ENCODE results near the gene CFAP20DC. TPM values are rescaled to one million over a fixed set of nuclear protein-coding genes. Genes with fewer than 3 reads are reported as not detected.

CFAP20DC gene
- polyA plus RNA-seq, 2 of the 4 experiments (the other 2 are of a cell fraction): 2.5 to 6.0 TPM

- no peak for FAIRE-seq
- CTCF ChIA-PET: no interaction called here
- POLR2A ChIA-PET: no interaction called here
Measured at GRCh38 chr3:59074764-59075163, 24.9 kb upstream of the CFAP20DC start.

GRCh38 chr3:59072681-59073080 lies 22.9 kb upstream of the CFAP20DC start:
- 59% methylated on average over 6 of the region's 6 CpGs for WGBS (ENCODE audit: missing lambda C conversion rate)
- Histone ChIP-seq H3K27ac (no peak overlapping the region), H3K4me2 (no peak overlapping the region), H3K4me3 (no peak overlapping the region), H3K9me3 (no peaks in the 10 kb centered on the region), H3K4me1 (no peaks in the 10 kb centered on the region)
- no peak for FAIRE-seq
- TF ChIP-seq NR3C1 (IDR thresholded peaks at IDR 0.05) (no peak), RCOR1 (IDR thresholded peaks at IDR 0.05; ENCODE audit: low read depth, low read length) (no peak), HDAC2 (IDR thresholded peaks at IDR 0.05) (no peak), CEBPB (IDR thresholded peaks at IDR 0.05) (no peak), HOXB5 (CRISPR knock-in tag; IDR thresholded peaks at IDR 0.05) (no peak), RNF2 (IDR thresholded peaks at IDR 0.05; ENCODE audit: borderline replicate concordance, low read depth) (no peak), HEYL (CRISPR knock-in tag; IDR thresholded peaks at IDR 0.05) (no peak), RFX5 (IDR thresholded peaks at IDR 0.05) (no peak)
- no peak for ATAC-seq
- ChIA-PET CTCF (no interaction called here), POLR2A (no interaction called here)
- no peak for DNase-seq (ENCODE audit: low read depth in 1 of 2, low spot score in 1 of 2)

More at GRCh38 chr3:59074764-59075163, 24.9 kb upstream of the CFAP20DC start:
- Histone ChIP-seq H3K4me1 (no peaks in the 10 kb centered on the region), H3K4me3 (no peak overlapping the region), H3K27ac (no peak overlapping the region), H3K4me2 (no peak overlapping the region), H3K9me3 (no peaks in the 10 kb centered on the region)
- DNase-seq (ENCODE audit: low read depth in 1 of 2, low spot score in 1 of 2) (no peak), ATAC-seq (no peak)
- TF ChIP-seq ZFP36 (IDR thresholded peaks at IDR 0.05; ENCODE audit: borderline replicate concordance, partially characterized antibody) (no peak), JUNB (IDR thresholded peaks at IDR 0.05) (no peak)

GRCh38 chr3:59069838-59070237 lies 20.0 kb upstream of the CFAP20DC start:
- ChIA-PET POLR2A (no interaction called here), CTCF (no interaction called here)
- FAIRE-seq (no peak), ATAC-seq (no peak), DNase-seq (ENCODE audit: low read depth in 1 of 2, low spot score in 1 of 2) (no peak)
- 12% methylated on average over 2 of the region's 2 CpGs for WGBS (ENCODE audit: missing lambda C conversion rate)
- H3K4me3 ChIP-seq: no peak overlapping the region
- no peak overlapping the region for H3K4me2 ChIP-seq
- no peaks in the 10 kb centered on the region for H3K9me3 ChIP-seq
- TF ChIP-seq RAD21 (conservative IDR thresholded peaks at IDR 0.05 in 1 of 2, IDR thresholded peaks at IDR 0.05 in 1 of 2) (no peak), GATA3 (IDR thresholded peaks at IDR 0.05; ENCODE audit: borderline replicate concordance) (no peak), MAX (IDR thresholded peaks at IDR 0.05) (no peak), HES2 (IDR thresholded peaks at IDR 0.05) (no peak), PBX3 (IDR thresholded peaks at IDR 0.05) (no peak), FOSB (CRISPR knock-in tag; IDR thresholded peaks at IDR 0.05) (no peak), EP300 (IDR thresholded peaks at IDR 0.05) (no peak)
- H3K4me1 ChIP-seq: no peaks in the 10 kb centered on the region
- no peak overlapping the region for H3K27ac ChIP-seq

- Histone ChIP-seq H3K9me3 (no peaks in the 10 kb centered on the region), H3K4me1 (no peaks in the 10 kb centered on the region), H3K4me2 (no peak overlapping the region), H3K27ac (no peak overlapping the region), H3K4me3 (no peak overlapping the region)
- 49% methylated on average over 7 of the region's 7 CpGs for WGBS (ENCODE audit: missing lambda C conversion rate)
- FAIRE-seq (no peak), DNase-seq (ENCODE audit: low read depth in 1 of 2, low spot score in 1 of 2) (no peak), ATAC-seq (no peak)
- ChIA-PET CTCF (interaction anchor here (0.7 kb wide), 1 partner anchor 887 kb away, joined by 3 read pairs; no protein-coding TSS in a partner anchor), POLR2A (no interaction called here)
- TF ChIP-seq POLR2A (IDR thresholded peaks at IDR 0.05; ENCODE audit: low read length): no peak
- TF ChIP-seq TP53 (CRISPR knock-in tag; IDR thresholded peaks at IDR 0.05): no peak
- TF ChIP-seq CHD2 (IDR thresholded peaks at IDR 0.05; ENCODE audit: low read length, partially characterized antibody): no peak
- no peak for TF ChIP-seq MAX (IDR thresholded peaks at IDR 0.05)
- TF ChIP-seq PHF8 (IDR thresholded peaks at IDR 0.05; ENCODE audit: borderline replicate concordance, low read depth): no peak
- no peak for TF ChIP-seq ATOH8 (CRISPR knock-in tag; IDR thresholded peaks at IDR 0.05; ENCODE audit: low read depth)
- TF ChIP-seq RNF2 (IDR thresholded peaks at IDR 0.05; ENCODE audit: borderline replicate concordance, low read depth): no peak
- TF ChIP-seq MAFK (IDR thresholded peaks at IDR 0.05; ENCODE audit: partially characterized antibody): no peak
- TF ChIP-seq FOSB (CRISPR knock-in tag; IDR thresholded peaks at IDR 0.05): no peak
Measured at GRCh38 chr3:59065240-59065639, 15.4 kb upstream of the CFAP20DC start.

Data from A549 (cell line).